SIG-M5 treated with dmso at 0.1 percent for 504 hours (cell line): Measurements from ENCODE around the gene P3H2.
"Not testable (repeated sequence)": the region's sequence is repeated elsewhere in the genome, so short reads cannot be mapped to it uniquely, and the experiment has no call there.

Experiments used
- DNase-seq: peaks from one replicate; lab custom pipeline; 2025; ENCODE audit not compliant: unreplicated experiment; lab: John Stamatoyannopoulos, UW

Gene P3H2

DNA sequence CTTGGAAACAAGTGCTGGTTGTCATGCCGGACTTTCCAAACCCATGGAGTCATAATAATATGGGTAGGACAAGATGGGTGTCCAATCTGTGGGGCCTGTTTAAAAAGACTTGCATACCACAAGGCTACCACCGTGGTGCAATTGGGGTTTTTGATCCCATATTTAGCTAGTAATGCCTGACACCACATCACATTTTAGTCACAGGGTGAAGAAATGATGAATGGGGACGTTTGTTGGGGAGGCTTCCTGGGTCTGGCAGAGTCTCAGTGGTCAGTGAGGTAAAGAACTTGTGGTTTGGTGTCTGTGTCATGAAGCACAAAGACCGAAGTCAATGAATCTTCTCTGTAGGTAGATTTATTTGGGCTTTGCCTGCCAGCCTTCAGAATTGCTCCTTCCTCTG is 31.0 kb downstream of the P3H2 start:
- DNase-seq, result no peak

GRCh38 chr3:190088890-190089289 is 31.8 kb downstream of the P3H2 start:
- DNase-seq, result no peak

- DNase-seq, result no peak
Observed at GRCh38 chr3:190086191-190086590, 34.5 kb downstream of the P3H2 start.

DNA sequence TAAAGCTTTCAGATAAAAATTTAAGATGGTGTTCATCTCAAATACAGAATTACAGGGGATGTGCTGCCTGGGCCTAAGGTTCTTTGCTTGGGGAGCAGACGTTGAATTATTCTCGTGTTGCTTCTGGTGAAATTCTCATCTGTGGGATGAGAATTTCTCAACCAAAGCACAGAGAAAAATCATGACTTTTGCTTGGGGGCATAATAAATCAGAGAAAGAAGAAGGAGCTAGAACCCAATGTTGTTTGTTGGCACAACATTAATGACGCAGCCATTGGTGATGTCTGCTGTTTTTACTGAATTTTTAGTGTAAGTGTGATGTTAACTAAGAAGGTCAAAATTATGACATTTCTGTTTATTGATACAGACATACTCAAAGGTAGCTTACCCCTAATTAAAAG is 35.7 kb downstream of the P3H2 start:
- no peak for DNase-seq

DNA sequence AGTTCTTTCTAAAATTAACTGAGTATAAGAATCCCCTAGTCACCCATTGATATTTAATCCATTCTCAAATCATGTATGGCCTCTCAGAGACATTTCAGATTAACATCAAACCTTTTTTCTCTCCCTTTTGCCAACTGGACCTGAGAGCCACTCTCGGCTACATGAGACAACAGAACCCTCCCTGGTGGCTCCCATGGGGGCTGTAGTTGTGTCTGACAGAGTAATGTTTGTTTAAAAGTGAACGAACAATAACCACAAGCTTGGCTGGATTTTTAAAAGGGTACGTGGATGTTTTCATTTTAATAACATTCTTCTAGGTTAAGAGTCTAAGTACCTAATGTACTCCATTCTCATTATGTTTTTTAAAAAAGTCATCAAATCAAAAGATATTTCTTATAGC is 37.1 kb downstream of the P3H2 start:
- DNase-seq, result no peak

- DNase-seq, result no peak
Observed at GRCh38 chr3:190081389-190081788, 39.3 kb downstream of the P3H2 start.

GRCh38 chr3:190079173-190079572 is 41.5 kb downstream of the P3H2 start:
- DNase-seq, result not testable (repeated sequence)

DNA sequence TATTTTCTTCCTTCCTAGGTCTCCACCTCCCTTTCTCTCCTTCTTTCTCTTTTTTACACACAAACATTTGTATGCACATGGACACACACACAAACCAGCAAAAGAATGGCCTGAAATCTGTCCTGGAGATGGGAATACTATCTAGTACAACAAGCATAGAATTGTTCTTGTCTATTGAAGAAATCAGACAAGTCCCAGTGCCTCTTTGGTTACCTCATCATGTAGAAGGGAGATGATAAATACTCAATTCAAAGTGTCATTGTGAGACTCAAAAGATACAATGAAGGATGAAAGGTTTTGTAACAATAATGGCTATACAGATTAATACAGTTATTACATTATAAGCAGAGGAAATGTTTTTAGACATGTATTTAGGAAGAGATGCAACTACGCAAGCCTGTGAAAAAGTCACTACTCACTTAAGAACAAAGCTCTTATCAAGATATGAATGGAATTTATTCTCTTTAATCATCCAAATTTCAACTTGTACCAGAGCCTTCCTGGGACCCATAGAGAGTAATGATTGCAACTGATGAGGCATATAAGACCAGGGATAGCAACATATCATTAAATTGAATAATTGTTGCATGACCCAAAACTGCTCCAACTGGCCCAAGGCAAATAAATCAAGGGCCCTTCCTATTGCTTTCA is 43.2 kb downstream of the P3H2 start:
- no peak for DNase-seq

DNA sequence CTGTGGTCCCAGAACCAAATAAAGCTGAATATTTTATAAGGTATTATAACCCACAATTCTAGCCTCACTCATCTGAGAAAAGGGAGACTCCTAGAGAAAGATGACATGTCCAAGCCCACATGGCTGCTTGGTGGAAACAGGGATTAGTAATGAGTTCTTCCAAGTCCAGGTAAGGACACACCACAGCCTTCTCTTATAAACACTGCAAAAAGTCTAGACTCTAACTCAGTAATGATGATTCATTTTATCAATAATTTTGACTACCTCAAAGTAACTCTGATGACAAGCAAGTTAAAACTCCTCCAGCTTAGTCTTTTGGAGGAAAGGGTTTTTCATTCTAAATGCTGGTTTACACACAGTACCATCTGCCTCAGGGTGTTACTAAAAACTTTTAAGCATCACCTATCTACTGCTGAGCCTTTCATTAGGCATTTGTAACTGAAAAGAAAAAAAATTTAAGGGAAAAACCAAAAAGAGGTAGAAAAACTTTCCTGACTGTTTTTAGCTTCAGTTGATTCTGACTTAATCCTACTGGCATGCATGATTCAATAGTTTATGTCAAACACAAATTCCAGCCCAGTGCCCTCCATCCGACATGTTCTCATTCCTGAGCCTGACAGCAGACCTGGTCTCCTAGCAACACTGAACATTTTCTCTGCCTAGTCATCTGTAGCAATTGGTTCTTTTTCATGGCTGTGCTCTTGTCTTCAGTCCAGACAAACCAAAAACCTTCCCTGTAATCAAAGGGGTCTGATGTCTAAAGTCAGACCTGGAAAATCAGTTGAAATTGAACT is 43.9 kb downstream of the P3H2 start:
- no peak for DNase-seq

DNA sequence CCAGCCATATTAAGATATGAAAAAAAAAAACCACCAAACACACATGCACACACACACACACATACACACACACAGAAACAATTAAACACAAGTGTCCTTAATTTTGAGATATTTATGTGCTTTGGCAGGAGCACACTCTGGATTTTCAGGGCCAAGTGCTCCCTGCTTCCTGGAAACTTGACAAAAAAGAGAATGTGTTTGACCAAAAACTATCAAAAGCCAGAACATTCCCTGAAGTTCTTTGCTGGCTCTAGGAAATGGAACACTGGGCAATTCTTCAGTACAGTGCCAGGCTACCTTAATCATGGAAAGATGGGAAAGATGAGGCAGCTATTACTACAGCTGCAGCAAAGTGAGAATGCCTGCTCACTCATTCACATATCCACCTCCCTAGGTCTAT is 44.6 kb downstream of the P3H2 start:
- no peak for DNase-seq

- DNase-seq, result no peak
Observed at GRCh38 chr3:190074817-190075216, 45.9 kb downstream of the P3H2 start.

GRCh38 chr3:190073264-190074008 is 47.3 kb downstream of the P3H2 start:
- DNase-seq, result no peak

DNA sequence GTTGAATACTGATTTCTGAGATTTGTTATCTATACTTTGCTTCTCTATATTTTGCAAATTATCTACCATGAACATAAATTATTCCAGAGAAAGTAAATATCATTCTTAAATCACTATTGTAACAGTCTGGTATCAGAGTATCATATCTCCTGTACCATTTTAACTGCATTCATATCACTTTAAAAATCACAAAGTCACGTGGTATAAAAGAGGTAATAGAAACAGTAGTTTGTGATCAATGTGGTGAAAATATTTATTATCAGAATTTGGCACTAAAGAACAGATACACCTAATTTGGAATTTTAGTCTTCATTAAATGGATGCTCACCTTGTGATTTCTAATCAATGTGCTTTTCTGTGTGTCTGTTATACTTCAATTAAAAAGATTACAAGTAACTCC is 47.8 kb downstream of the P3H2 start:
- no peak for DNase-seq

DNA sequence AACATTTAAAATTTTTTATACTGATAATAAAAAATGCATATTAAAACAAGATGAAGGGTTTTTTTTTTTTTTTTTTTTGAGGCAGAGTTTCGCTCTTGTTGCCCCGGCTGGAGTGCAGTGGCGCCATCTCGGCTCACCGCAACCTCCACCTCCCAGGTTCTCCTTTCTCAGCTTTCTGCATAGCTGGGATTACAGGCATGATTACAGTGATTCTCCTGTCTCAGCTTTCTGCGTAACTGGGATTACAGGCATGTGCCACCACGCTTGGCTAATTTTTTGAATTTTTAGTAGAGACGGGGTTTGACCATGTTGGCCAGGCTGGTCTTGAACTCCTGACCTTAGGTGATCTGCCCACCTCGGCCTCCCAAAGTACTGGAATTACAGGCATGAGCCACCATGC is 48.8 kb downstream of the P3H2 start:
- DNase-seq, result not testable (repeated sequence)

- no peak for DNase-seq
Observed at GRCh38 chr3:190070622-190071347, 49.9 kb downstream of the P3H2 start.

- DNase-seq, result no peak
Observed at GRCh38 chr3:190065204-190065603, 55.5 kb downstream of the P3H2 start.

GRCh38 chr3:190064659-190065058 is 56.0 kb downstream of the P3H2 start:
- no peak for DNase-seq

DNA sequence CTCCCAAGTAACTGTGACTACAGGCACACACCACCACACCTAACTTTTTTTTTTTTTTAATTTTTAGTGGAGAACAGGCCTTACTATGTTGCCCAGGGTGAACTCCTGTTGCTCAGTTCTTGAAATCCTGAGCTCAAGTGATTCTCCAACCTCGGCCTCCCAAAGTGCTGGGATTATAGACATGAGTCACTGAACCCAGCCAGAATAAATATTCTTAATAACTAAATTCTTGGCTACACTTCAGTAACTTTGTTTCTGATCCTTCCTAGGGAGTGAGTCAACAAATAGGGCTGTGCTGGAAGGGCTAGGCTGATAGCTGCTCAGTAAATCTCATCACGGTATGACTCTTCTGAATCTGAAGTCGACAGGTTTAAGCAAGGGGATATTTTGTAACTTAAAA is 56.6 kb downstream of the P3H2 start:
- DNase-seq, result no peak

DNA sequence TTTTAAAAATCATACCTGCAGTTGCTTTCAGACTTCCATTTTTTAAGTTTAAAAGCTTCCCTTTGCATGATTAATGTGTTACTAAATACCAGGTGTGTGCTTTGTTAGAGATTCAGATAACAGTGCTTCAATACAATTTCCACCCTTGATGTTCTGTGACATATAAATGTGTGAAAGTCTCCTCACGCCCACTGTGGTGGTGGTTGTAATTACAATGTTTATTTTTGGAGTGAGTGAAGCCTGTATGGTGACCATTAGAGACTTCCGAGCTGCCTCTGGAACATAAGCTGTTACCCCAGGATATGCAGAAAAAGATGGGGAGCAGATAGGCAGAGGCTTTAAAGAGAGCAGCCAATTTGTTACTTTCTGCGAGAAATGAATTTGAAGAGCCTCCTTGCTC is 57.2 kb downstream of the P3H2 start:
- no peak for DNase-seq

DNA sequence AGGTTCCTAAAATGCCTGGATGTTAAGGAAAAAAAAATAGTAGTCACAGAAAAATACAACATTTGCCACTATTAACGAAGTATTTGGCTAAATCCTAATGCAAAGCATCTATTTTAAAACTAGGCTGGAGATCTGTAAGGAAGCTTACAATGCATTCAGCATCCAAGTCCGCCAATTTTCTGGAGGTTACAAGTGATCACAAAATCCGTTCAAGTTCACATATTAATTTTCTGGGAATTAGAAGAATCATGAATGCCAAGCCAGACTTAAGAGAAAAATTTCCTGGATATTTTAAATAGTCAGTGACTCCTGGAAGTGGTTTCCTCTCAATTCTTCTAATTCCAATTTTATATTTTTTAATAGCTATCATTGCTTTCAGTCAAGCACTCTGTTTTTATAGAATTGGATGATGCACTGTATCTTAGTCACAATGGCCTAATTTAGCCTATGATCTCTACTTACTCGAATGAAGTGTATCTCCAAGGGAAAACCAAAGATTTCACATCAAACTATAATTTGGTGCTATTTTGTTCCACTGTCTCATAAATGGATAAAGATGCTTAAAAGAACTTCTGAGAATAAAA is 60.4 kb downstream of the P3H2 start:
- DNase-seq, result no peak

DNA sequence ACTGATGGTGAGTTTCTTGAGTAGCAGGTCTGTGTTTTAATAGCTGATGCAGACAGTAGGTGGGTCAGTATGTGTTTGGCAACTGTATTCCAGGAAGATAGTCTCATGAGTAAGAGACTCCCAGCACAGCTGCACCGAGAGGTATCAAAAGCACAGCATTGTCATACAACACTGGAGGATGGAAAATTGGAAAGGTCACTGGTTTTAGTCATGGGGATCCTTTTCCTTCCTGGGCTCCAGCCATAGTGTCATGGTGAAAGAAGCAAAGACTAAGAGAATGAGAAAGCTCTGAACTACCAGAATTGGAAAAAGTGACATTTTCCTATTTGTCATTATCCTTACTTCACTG is 61.5 kb downstream of the P3H2 start:
- DNase-seq, result no peak
